ENCODE results near the gene PTPRG.

- TF ChIP-seq EZH2phosphoT487 (IDR thresholded peaks at IDR 0.05; ENCODE audit: insufficient read depth, low read depth): no peak
- no peak for TF ChIP-seq EZH2 (IDR thresholded peaks at IDR 0.05; ENCODE audit: insufficient read depth, poor library complexity, severe bottlenecking)
Observed at GRCh38 chr3:62289922-62290321, 728.6 kb downstream of the PTPRG start.

Measured in GM23248 (cell line).